SK-N-MC (cell line): Measurements from ENCODE around the gene EPRS1.
A peak's percentile ranks its signal among the peaks of the same experiment; 100 is the strongest.
"Not testable (repeated sequence)": the region's sequence is repeated elsewhere in the genome, so short reads cannot be mapped to it uniquely, and the experiment has no call there.

Experiments
- DNase-seq: peaks from one replicate; pipeline ENCODE4 v3.0.0-alpha.2; 2011; ENCODE audit warnings: low read depth, low spot score
- H3K27ac ChIP-seq: fragments of 200-600 bp; sonication (generic); 2 replicates; pipeline ENCODE4 v1.5.1; 2016; ENCODE audit warnings: mixed run types
- H3K36me3 ChIP-seq: fragments of 200-600 bp; sonication (generic); 2 replicates; pipeline ENCODE4 v1.6.1; 2017; ENCODE audit warnings: antibody characterized with exemption, low read length, mixed read lengths; ENCODE audit not compliant: insufficient read depth
- H3K4me3 ChIP-seq: fragments of 200-600 bp; sonication (generic); 2 replicates; pipeline ENCODE4 v1.5.1; 2016
- H3K9ac ChIP-seq: fragments of 200-600 bp; sonication (generic); 2 replicates; pipeline ENCODE4 v1.8.0; 2017; ENCODE audit warnings: mixed run types, mixed read lengths; ENCODE audit not compliant: insufficient read length
- H3K9me3 ChIP-seq: fragments of 200-600 bp; sonication (generic); 2 replicates; pipeline ENCODE4 v1.6.1; 2017; ENCODE audit warnings: low read depth, mild to moderate bottlenecking, antibody characterized with exemption, low read length, moderate library complexity, mixed read lengths
- EZH2 ChIP-seq: fragments of 200-600 bp; sonication (generic); IDR thresholded peaks from one replicate; pipeline ENCODE4 v1.6.1; 2017; ENCODE audit warnings: antibody characterized with exemption
- FOXP2 ChIP-seq: optimal IDR thresholded peaks from 2 replicates; pipeline ENCODE3; 2011; ENCODE audit warnings: mild to moderate bottlenecking, moderate library complexity; ENCODE audit not compliant: insufficient read depth; ENCODE audit errors: extremely low read length, control extremely low read depth
- POLR2AphosphoS5 ChIP-seq: IDR thresholded peaks from 2 replicates; pipeline ENCODE4 v1.6.1; 2012; ENCODE audit warnings: mild to moderate bottlenecking, low read depth, low read length, borderline replicate concordance

EPRS1 gene

DNA sequence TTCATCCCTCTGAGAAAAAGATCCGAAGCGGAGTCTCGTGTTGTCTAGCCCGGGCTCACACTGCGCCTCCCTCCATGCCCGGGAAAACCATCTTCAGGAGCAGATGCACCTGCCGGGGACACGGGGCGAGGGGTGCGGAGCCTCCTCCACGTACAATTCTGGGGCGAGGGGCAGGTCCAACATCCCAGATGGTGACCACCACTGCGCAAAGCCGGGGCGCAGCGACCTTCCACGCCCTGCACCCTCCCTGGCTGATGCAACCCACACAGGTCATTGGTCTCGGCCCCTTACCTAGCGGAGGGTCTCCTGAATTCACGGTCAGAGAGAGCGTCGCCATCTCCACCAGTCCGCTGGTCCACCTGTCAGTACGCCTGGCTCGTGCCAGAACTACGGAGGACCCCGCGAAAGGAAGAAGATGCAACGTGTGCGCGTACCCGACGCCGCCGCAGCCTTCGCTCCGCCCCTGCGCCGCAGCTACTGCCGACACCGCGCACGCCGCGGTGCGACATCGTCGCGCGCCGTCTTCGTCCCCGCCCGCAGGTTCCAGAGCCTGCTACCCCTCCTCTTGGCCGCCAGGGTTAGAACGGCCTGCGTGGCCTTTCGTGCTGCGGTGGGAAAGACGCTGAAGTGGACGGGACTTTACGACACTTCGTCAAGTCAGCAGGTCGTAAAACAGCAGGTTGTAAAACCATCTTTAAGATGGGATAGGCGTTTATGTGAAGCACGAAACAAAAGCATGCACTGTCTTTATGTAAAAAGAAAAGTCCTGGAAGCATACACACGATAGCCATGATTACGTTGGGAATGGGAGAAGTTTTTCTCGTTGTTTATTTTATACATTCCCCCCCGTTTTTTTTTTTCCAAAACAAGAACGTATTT is at the start of gene EPRS1:
Gene EPRS1 (minus strand): TSS at position 454 of the 879 bp plus-strand sequence. CDS start 117 bp downstream, at position 337.
- peak; percentile 88 for DNase-seq
- TF ChIP-seq POLR2AphosphoS5, result peak; percentile 88
- TF ChIP-seq EZH2, result no peak
- TF ChIP-seq FOXP2, result peak; percentile 80
- no peaks in the 10 kb centered on the region for H3K9me3 ChIP-seq
- H3K36me3 ChIP-seq, result no peaks in the 10 kb centered on the region; the same call in 1 of the 2 replicates
- H3K9ac ChIP-seq, result peak within 1 kb of the TSS; percentile 87
- H3K4me3 ChIP-seq, result peak within 1 kb of the TSS; percentile 93
- peak within 1 kb of the TSS; percentile 74 for H3K27ac ChIP-seq

DNA sequence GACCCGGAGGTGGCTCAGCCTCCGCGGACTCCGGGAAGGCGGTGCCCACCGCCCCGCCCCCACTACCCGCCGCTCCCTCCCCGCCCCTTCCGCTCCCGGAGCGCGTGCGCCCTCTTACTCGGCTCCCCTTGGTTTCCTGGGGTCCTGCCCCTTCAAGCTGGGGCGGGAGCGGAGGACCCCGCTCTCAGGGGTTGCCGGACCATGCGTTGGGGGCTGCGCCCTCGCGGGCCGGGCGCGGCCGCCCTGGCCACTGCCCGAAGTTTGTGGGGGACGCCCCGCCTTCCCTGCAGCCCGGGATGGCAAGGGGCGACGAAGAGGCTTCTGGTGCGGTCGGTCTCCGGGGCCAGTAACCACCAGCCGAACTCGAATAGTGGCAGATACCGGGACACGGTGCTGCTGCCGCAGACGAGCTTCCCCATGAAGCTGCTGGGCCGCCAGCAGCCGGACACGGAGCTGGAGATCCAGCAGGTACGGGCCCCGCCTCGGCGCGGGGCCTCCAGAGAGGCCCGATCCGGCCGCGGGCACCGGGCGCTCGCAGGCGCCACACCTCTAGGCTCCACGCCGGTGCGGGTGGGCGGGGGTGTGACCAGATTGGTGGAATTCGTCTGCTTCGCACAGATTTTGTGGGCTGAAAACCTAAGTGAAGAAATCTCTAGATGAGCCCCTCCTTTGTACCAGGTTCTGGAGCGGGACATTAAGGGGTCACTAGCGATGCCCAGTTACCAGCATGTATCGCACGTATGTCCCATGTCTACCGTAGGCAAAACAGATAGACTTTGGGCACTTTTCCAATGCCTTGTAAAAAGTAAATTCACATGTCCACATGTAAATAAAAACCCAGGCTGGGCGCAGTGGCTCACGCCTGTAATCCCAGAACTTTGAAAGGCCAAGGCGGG is 48.0 kb upstream of the EPRS1 start, which contains the start of gene IARS2:
Gene IARS2 (plus strand): TSS at position 117 of the 896 bp plus-strand sequence. CDS start 85 bp downstream, at position 202.
- no peak for TF ChIP-seq FOXP2
- no peak for TF ChIP-seq EZH2
- TF ChIP-seq POLR2AphosphoS5, result peak; percentile 91
- Histone ChIP-seq H3K36me3 (peaks cover 17% of the 10 kb centered on the region), H3K27ac (peak within 1 kb of the TSS; percentile 36; the same call in 1 of the 2 replicates), H3K9ac (peak within 1 kb of the TSS; percentile 94), H3K9me3 (no peaks in the 10 kb centered on the region), H3K4me3 (peak within 1 kb of the TSS; percentile 98)
- DNase-seq, result no peak

DNA sequence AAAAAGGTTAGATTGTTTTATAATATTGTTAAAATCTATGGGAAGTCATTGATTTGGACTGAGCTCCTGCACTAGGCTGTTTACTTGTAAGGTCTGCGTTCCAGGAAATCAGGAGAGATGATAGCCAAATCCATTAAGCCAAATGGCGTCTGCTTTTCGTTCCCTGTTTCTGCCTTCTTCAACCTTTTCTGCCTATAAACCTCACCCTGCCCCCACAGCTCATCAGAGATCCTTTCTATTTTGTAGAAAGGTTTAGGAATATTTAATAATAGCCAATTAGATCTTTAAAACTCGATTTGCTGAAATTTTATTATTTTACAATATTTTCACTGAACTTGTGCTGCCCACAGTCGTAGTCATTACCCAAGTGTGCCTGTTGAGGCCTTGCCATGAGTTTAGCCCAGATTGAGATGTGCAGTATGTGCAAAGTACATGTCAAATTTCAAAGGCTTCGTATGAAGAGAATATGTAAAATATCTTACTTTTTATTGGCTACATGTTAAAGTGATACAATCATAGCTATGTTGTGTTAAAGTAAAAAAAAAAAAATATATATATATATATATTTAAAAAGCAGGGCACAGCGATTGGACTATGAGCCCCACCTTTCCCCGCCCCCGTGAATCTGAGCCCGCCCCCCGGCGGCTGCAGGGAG is 47.2 kb upstream of the EPRS1 start:
- Histone ChIP-seq H3K9me3 (no peaks in the 10 kb centered on the region), H3K9ac (no peak overlapping the region), H3K27ac (0 out of 2 replicates have a peak overlapping the region, but pooled peaks have one; percentile 17), H3K36me3 (peaks cover 15% of the 10 kb centered on the region; the same call in 1 of the 2 replicates), H3K4me3 (no peak overlapping the region)
- no peak for TF ChIP-seq EZH2
- no peak for TF ChIP-seq FOXP2
- TF ChIP-seq POLR2AphosphoS5, result no peak
- DNase-seq, result no peak

DNA sequence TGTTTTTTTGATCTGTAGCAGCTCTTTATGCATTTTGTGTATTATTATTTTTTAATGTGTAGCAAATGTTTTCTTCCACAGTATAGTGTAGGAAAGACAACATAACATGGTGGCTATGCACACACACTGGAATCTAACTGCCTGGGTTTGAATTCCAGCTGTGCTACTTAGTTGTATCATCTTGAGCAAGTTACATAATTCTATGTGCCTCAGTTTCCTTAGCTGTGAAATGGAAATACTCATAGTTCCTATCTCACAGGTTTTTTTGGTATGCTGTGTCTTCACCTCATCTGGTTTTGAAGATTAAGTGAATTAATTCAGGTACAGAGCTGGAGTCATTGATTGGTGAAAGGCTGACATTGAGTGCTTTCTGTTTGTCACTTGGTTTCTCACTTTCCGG is 46.4 kb upstream of the EPRS1 start:
- no peak for TF ChIP-seq POLR2AphosphoS5
- DNase-seq, result no peak
- Histone ChIP-seq H3K27ac (no peak overlapping the region), H3K9me3 (no peaks in the 10 kb centered on the region), H3K9ac (no peak overlapping the region), H3K4me3 (no peak overlapping the region), H3K36me3 (peaks cover 10% of the 10 kb centered on the region; the same call in 1 of the 2 replicates)

DNA sequence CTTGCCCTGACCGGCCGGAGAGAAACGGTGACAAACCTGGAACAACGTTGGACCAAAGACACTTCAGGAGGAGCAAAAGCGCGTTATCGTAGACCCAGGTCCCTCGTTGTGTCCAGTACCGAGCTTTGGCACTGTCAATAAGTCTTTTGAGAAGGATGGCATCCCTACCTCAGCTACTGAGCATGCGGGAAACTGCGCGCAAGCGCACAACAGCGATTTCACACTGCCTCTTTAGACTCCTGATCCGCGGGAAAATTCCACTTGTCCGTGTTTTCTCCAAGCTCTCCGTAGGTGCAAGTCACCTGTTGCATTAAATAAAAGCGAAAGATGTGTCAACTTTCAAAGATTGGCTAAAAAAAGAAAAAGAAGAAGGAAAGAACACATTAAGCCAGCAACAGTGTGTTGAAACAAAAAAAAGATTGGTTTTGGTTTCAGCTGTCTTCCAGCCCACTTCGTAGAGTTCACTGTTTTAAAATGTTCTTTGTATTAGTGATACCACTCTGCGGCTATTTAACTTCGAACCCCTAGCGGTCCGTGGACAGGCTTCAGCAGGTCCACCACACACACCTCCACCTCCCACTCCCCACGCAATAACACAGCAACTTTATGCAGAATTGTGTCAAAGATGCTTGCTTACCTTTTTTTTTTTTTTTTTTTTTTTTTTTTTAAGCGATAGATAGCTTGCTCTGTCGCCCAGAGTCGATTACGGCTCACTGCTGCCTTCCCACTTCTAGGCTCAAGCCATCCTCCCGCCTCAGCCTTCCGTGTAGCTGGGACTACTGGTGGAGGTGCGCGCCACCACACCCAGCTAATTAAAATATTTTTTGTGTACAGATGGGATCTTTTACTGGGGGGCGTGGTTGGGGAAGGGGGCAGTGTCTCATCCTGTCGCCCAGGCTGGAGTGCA is 43.6 kb upstream of the EPRS1 start, which contains the start of gene BPNT1:
Gene BPNT1 (minus strand): TSS at position 139 of the 907 bp plus-strand sequence. CDS start 9,942 bp downstream, outside the sequence.
- Histone ChIP-seq H3K27ac (no peak within 1 kb of the TSS), H3K9me3 (no peaks in the 10 kb centered on the region), H3K36me3 (no peaks in the 10 kb centered on the region), H3K4me3 (peak within 1 kb of the TSS; percentile 79), H3K9ac (peak within 1 kb of the TSS; percentile 89)
- TF ChIP-seq POLR2AphosphoS5 (peak; percentile 97), FOXP2 (peak; percentile 65), EZH2 (no peak)
- peak; percentile 95 for DNase-seq

DNA sequence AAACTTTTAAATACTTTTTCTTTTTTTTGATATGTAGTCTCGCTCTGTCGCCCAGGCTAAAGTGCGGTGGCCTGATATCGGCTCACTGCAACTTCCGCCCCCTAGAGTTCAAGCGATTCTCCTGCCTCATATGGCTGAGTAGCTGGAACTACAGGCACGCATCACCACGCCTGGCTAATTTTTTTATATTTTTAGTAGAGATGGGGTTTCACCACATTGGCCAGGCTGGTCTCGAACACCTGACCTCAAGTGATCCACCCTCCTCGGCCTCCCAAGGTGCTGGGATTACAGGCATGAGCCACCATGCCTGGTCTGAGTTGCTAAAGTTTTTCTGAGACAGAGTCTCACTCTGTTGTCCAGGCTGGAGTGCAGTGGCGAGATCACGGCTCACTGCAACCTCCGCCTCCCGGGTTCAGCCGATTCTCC is 40.0 kb upstream of the EPRS1 start:
- H3K4me3 ChIP-seq, DNase-seq, H3K27ac ChIP-seq, H3K9ac ChIP-seq, H3K36me3 ChIP-seq, H3K9me3 ChIP-seq: not testable (repeated sequence)

DNA sequence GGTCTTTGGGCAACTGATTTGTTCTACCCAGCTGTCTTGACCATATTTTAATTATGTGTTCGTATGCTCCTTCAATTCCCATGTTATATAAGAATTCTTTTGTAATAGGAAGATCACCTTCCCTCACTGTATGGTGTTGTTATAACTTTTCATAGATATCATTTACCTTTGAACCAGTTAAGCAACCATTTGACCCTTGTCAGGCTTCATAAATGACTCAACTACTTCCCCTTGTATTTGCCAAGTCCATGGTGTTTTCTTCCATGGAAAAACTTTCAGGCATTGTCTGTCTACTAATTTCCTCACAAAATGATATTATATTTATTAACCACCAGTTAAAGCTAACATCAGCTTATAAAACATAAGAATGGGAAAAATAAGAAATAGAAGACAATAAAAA is 38.2 kb upstream of the EPRS1 start:
- H3K9me3 ChIP-seq, result no peaks in the 10 kb centered on the region
- no peak overlapping the region for H3K27ac ChIP-seq
- no peak for DNase-seq
- no peak overlapping the region for H3K9ac ChIP-seq
- TF ChIP-seq FOXP2, result no peak
- no peak overlapping the region for H3K4me3 ChIP-seq
- H3K36me3 ChIP-seq, result peaks cover 3% of the 10 kb centered on the region
